ENCODE data around the gene ANXA9.
A peak's percentile ranks its signal among the peaks of the same experiment; 100 is the strongest.

ANXA9 gene

DNA sequence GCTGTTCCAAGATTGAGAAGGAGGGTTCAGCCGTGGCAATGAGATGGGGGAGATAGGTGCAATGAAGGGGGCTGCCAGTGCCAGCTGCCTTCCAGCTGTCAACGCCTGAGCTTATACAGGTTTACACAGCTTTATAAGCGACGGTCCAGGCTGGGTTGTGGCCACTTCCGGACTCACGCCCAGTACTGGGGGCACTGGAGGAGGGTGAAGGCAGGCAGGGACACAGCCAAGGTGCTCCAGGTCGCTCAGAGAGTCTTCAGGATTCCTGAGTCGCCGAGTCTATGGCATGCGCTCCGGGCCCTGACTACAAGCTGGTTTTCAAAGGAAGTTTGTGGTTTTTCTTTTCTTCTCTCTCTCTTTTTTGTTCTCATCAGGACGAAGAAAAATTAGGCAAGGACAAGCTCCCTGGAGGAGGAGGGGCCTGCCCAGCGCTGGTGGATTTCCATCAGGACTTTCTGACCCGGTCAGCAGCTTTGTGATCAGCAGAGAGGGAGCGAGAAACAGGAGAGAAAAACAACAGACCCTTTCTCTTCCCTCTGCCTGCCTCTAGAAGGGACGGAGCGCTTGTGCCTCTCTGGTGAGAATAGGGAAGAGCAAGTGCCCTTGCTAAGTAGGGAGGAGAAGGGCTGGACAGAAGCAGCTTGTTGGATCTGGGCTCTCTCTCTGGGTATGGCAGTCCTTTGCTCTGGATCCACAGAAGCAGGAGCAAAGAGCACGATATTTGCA lies 24.4 kb downstream of the ANXA9 start, which contains the start of gene MINDY1:
Gene MINDY1 (minus strand): TSS at position 576 of the 726 bp plus-strand sequence. CDS start 4,285 bp downstream, outside the sequence.
- DNase-seq: peak; percentile 13

DNA sequence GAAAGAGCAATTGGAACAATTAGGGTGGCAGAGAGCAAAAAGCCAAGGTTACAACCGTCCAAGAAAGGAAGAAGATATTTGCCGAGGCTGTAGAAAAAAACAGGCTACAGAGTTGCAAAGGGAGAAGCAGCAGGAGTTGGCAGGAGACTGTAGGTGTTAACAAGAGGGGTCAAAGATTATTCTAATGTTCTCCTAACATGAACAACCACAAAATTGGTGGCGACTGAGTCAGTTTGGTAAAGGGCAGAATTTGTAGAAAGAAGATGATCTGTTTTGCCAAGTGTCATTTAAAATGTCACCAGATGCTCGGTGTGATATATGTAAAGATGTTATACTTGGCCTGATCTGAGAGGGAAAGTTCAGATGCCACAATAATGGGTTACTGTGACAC lies 25.8 kb downstream of the ANXA9 start:
- DNase-seq: no peak

DNA sequence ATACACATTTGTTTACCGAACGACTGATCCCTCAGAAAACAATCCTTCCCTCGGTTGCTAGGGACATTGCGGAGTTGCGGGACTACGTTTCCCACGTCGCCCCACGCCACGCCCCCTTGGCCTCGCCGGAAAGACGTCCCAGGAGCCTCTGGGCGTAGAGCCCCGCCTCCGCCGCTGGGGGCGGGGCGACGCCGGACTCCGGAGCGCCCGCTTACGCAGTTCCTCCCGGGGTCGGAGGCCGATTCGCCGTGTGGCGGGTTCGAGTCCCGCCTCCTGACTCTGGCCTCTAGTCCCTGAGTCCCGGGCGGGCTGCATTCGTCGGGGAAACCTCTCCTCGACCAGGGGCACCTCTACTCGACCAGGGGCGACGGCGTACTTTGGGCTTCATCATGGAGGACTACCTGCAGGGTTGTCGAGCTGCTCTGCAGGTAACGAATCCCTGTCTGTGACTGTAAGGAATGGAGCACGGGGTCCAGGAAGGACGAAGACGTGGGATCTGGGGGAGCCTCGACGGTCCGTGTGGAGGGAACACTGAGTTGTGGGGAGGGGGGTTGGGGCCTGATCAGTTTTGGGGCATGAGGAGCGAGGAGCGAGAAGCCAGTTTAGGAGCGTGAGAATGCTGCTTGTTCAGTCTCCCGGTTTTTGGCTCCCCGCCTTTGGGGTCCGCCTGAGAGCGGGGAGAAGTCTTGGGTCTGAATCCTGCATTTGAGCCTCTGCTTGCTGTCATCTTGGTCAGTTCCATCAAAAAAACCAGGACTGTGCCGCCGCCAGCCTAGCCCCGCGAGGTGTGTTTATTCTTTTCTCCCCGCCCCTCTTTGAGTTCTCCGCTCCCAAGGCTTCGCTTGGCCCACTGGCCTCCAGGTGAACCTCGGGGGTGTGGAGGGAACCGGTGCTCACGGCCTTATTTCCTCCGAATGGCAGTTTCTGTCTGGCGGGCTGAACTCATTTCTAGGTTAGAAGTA lies 26.4 kb downstream of the ANXA9 start, which contains the start of gene PRUNE1:
Gene PRUNE1 (plus strand): TSS at position 206 of the 962 bp plus-strand sequence. CDS start 184 bp downstream, at position 390.
- DNase-seq: peak; percentile 98

DNA sequence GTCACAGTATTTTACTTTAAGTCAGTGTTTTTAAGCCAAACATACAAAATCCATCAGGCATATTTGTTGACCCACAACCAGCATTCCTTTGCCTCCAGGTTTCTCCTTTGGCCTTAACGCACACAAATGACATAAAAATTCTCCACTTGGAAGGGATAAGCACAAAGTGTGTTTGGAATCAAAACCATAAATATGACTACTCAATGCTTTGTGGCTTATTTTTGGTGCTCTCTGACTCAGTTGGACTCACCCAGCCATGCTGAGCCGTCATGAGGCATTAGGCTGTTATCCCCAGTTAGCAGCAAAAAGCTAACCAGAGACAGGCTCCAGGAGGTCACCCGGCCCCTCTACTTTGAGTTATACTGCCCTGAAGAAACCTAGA lies 27.1 kb downstream of the ANXA9 start:
- DNase-seq: no peak

DNA sequence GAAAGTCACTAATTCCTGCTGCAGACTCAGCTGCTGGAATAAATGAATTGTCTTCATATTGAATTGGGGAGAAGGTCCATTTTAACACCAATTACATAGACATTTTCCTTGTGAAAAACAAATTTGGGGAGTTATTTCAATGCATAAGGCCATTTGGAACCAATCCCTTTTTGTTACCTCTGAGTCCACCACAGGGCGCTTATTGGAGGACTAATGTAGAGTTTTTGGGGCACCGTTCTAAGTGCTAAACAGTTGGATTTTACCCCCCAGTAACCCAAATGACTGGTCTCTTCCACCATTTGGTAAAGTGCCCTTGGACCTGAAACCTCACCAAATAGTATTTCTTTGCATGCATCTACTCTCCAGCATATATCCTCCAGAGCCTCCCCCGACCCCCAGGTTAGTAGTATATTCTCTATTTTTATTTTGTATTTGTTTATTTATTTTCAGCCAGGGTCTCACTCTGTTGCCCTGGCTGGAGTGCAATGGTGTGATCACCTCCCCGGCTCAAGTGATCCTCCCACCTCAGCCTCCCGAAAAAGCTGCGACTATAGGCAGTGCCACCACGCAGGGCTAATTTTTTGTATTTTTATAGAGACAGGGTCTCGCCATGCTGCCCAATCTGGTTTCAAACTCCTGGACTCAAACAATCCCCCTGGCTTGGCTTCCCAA lies 27.7 kb downstream of the ANXA9 start:
- no peak for DNase-seq

DNA sequence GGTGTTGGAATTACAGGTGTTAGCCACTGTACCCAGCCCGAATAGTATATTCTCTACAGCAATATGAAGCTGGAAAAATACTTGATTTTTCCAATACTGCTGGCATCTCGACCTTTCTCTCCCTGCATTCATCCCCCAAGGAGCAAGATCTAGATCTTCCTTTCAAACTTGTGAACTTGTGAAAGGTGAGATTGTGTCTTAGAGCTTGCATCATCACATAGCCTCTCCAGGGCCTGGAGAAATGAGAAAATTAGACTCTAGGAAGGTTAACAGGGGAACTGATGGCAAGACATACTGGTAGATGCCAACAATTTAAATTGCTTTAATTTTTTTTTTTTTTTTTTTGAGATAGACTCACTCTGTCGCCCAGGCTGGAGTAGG lies 28.2 kb downstream of the ANXA9 start:
- DNase-seq: no peak

DNA sequence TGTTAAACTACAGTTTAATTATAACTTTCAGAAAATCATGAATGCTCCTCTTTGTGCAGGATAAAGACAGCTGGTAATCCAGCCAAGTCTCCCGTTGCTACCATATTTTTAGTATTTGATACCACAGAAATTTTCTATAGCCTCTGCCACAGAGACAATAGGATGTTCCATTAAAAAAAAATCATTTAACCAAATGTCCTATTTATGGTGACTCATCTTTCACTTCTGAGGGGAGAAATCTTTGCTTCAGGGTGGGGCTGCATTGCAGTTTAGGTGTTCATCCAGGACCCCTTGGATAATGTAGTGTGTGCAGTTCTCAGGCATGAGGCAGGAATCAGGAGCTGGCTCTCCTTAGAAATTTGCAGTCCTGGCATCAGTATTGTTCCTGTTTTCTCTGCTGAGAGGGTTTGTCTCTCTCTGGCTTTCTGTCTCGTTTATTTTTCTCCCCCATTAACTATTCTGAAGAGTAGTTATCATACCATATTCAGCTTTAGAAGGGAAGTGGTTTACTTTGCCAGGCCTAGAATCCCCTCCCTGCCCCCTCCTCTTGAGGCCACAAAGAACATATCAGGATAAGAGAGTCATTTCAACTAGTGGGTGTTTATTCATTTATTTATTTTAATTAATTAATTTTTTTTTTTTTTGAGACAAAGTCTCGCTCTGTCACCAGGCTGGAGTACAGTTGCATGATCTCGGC lies 29.2 kb downstream of the ANXA9 start:
- DNase-seq: no peak

DNA sequence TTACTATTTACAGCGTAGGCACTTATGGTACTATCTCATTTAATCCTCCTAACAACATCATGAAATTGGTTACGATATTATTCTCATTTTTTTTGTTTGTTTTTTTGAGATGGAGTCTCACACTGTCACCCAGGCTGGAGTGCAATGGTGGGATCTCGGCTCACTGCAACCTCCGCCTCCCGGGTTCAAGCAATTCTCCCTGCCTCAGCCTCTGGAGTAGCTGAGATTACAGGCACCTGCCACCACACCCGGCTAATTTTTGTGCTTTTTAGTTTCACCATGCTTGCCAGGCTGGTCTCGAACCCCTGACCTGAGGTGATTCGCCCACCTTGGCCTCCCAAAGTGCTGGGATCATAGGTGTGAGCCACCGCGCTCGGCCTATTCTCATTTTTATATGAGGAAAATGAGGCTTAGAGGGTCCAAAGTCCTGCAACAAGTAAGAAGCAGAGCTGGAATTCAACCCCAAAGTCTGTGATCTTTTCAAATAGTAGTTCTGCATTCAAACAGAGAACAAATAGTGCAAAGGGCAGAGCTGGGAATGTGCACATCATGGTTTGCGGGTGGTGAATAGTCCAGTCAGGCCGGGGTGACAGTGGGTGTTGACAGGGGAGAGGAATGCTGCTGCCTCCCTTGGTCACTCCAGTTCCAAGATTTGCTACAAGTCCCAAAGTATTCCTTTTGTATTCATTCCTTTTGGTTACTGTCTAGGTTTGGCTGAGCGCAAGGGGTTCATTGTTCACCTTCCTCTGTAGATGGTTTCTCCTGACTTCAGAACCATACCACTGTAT lies 30.8 kb downstream of the ANXA9 start:
- DNase-seq: no peak

DNA sequence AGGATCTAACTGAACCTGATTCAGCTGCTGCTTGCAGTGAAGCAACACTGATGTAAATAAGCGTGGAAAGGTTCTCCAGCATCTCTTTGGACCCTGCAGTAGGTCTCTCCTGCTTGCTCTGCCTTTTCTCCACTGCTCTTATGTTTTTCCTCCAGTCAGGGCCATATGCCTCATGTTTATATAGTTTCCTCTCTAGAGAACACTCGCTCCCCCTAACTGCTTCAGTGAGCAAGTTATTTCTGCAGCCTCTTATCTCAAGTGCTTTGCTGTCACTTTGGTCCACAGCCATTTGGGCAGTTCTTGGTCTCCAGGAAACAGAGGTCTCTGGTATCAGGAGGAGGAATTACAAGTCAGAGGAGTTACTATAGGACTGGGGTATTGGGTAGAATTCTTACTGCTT lies 31.4 kb downstream of the ANXA9 start:
- no peak for DNase-seq

DNA sequence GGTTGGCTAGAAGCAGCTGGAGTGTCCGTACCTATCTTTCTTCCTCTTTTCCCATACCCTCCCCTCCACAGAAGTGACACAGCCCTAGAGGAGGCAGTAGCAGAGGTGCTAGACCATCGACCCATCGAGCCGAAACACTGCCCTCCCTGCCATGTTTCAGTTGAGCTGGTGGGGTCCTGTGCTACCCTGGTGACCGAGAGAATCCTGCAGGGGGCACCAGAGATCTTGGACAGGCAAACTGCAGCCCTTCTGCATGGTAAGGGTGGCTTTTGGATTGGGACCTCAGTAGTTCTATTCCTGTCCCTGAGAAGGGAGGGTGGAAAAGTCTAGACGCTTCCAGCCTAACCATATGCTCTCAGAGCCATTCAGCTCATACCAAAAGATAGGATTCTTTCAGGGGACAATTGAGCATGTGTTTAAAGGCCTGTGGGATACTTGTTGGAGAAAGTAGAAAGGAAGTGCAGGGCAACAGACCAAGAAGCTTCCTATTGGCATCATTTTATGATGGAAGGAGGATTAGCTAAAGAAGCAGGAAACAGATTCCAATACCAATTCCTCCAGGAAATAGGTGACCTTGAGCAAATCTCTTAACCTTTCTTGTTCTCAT lies 42.6 kb downstream of the ANXA9 start:
- DNase-seq: peak; percentile 89

DNA sequence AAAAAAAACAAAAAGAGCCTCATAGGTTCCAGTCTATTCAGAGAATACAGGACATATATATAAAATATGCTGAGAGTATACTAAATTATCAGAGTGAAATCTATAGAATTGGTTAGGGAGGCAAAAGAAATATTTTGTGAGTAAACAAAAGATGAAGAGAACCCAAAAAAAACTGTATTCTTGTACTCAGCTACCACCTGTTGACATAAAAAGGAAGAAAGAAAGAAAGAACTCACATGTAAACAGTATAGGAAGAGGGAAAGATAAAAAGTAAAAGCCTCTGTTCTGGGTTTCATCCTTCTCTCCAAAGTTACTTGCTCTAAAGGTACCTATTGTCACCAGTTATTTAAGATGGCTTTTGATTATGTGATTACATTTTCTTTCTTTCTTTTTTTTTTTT lies 44.4 kb downstream of the ANXA9 start:
- no peak for DNase-seq

DNA sequence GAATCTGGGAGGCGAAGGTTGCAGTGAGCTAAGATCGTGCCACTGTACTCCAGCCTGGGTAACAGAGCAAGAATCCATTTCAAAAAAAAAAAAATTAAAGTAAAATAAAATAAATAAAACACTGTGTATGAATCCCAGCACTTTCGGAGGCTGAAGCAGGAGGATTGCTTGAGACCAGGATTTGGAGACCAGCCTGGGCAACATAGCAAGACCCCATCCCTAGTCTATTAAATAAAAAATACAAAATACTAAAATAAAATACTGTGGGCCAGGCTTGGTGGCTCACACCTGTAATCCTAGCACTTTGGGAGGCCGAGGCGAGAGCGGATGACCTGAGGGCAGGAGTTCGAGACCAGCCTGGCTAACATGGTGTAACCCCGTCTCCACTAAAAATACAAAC lies 50.1 kb downstream of the ANXA9 start:
- DNase-seq: no peak

DNA sequence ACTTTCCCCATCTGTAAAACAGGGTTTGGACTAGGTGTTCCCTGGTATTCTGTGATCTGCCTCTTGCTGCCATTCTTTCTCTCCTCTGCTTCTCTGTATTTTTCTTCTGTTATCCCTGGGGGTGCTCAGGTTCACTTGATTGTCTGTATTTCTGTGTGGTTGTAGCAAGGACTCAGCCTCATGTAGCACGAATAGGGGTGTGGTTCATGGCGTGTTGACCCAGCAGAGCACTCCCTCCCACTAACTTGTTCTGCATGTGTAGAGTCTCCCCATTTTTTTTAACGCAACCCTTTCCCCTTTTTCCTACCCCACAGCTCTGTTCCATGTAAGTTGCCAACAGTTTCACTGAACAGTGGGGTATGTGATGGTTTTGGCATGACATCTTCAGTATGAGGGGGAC lies 53.1 kb downstream of the ANXA9 start:
- DNase-seq: no peak

DNA sequence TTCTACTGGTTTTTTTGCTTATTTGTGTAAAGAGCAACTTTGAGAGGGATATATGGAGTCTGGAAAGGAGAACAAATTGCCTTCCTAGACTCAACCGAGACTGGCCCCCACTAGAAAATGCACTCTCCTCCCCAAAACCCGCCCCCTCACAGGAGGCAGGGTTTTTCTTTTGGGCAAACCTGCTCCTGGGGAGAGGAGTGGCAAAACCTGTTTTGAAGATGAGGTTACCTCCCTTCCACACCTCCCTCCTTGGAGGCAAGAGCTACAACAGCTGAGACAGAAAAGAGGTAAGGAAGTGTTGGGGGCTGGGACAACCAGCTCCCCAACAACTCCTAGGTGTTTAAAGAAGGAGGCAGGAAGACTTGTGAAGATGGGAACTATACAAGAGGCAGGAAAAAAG lies 54.3 kb downstream of the ANXA9 start, which contains the start of gene BNIPL:
Gene BNIPL (plus strand): TSS at position 231 of the 400 bp plus-strand sequence. CDS start 140 bp downstream, at position 371.
- DNase-seq: no peak

DNA sequence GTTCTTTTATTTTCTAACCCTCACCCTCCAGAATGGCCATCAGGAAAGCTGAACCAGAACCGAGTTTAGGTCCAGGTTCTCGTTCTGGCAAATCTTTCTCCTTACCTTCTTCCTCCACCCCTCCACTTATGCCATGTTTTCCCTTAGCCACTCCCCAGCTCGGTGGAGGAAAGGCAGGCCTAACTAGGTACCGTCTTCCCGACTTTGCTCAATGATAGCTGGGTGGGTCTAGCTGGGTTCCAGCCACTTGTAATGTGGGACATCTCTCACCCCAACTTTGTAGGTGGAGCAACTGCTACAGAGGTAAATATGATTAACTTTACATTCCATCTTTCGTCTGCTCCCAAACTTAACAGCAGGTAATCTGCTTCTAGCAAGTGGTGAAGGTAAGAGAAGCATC lies 54.9 kb downstream of the ANXA9 start:
- DNase-seq: no peak

DNA sequence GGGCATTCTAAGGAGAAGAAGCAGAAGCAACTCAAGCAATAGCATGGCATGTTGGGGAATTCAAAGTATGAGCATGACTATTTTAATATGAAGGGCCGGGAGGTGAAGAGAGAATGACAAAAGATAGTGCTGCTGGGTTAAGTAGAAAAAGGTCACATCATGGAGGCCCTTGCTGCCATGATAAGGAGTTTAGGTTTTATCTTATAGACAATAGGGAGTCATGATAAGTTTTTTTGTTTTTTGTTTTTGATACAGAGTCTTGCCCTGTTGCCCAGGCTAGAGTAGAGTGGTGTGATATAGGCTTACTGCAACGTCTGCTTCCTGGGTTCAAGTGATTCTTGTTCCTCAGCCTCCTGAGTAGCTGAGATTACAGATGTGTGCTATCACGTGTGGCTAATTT lies 57.4 kb downstream of the ANXA9 start:
- DNase-seq: no peak

DNA sequence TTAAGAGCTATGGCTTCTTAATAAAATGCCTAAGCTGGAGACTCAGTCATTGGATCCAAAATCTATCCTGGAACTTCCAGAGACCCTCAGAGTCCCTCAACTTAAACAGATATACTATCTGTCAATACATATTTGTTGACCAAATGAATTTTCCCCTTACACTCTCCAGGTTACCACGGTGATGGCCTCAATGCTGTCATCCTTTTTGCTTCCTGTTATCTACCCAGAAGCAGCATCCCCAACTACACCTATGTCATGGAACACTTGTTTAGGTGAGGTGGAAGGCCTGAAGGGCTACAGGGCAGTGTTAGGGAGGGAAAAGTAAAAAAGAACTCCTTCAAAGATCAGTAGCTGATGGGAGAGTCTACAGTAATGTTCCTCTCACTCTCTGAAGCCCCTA lies 61.1 kb downstream of the ANXA9 start:
- DNase-seq: no peak

Data from activated CD4-positive, alpha-beta T cell treated with anti-CD3 and anti-CD28 coated beads, Interleukin-2, amount 50 U/mL, for 1 hour (primary cell).